ENCODE results near the gene CRIP3.

- TF ChIP-seq CTCF (conservative IDR thresholded peaks at IDR 0.05): no peak
- TF ChIP-seq EZH2 (IDR thresholded peaks at IDR 0.05; ENCODE audit: low read depth): no peak
Measured at GRCh38 chr6:43258180-43258579, 50.4 kb downstream of the CRIP3 start.

Data from PC-9 (cell line).